ENCODE measurements around the gene ZNF496.

The ZNF496 gene

GRCh38 chr1:247347477-247348222 is 16.0 kb upstream of the ZNF496 start:
- TF ChIP-seq REST (IDR thresholded peaks at IDR 0.05; ENCODE audit: insufficient read depth in 1 of 2, low read depth in 2 of 2, low read length in 2 of 2): no peak
- TF ChIP-seq SIN3A (IDR thresholded peaks at IDR 0.05; ENCODE audit: borderline replicate concordance, insufficient read depth, low read length): no peak
- no peak for TF ChIP-seq TAF1 (IDR thresholded peaks at IDR 0.05; ENCODE audit: borderline replicate concordance, insufficient read depth, low read length)
- no peak for TF ChIP-seq FOXP2 (optimal IDR thresholded peaks at IDR 0.05; ENCODE audit: borderline replicate concordance, extremely low read depth, extremely low read length, insufficient read depth)
- TF ChIP-seq POLR2AphosphoS5 (IDR thresholded peaks at IDR 0.05; ENCODE audit: low read depth, low read length): no peak

- no peak for TF ChIP-seq TAF1 (IDR thresholded peaks at IDR 0.05; ENCODE audit: borderline replicate concordance, insufficient read depth, low read length)
- TF ChIP-seq POLR2AphosphoS5 (IDR thresholded peaks at IDR 0.05; ENCODE audit: low read depth, low read length): no peak
- no peak for TF ChIP-seq REST (IDR thresholded peaks at IDR 0.05; ENCODE audit: insufficient read depth in 1 of 2, low read depth in 2 of 2, low read length in 2 of 2)
- TF ChIP-seq FOXP2 (optimal IDR thresholded peaks at IDR 0.05; ENCODE audit: borderline replicate concordance, extremely low read depth, extremely low read length, insufficient read depth): no peak
- TF ChIP-seq SIN3A (IDR thresholded peaks at IDR 0.05; ENCODE audit: borderline replicate concordance, insufficient read depth, low read length): no peak
Observed at GRCh38 chr1:247345881-247346280, 14.2 kb upstream of the ZNF496 start.

- no peak for TF ChIP-seq TAF1 (IDR thresholded peaks at IDR 0.05; ENCODE audit: borderline replicate concordance, insufficient read depth, low read length)
- TF ChIP-seq POLR2AphosphoS5 (IDR thresholded peaks at IDR 0.05; ENCODE audit: low read depth, low read length): no peak
Observed at GRCh38 chr1:247343801-247344200, 12.1 kb upstream of the ZNF496 start.

- TF ChIP-seq POLR2AphosphoS5 (IDR thresholded peaks at IDR 0.05; ENCODE audit: low read depth, low read length) (no peak), FOXP2 (optimal IDR thresholded peaks at IDR 0.05; ENCODE audit: borderline replicate concordance, extremely low read depth, extremely low read length, insufficient read depth) (no peak), TAF1 (IDR thresholded peaks at IDR 0.05; ENCODE audit: borderline replicate concordance, insufficient read depth, low read length) (no peak), SIN3A (IDR thresholded peaks at IDR 0.05; ENCODE audit: borderline replicate concordance, insufficient read depth, low read length) (no peak), REST (IDR thresholded peaks at IDR 0.05; ENCODE audit: insufficient read depth in 1 of 2, low read depth in 2 of 2, low read length in 2 of 2) (no peak)
Observed at GRCh38 chr1:247338723-247339275, 7.1 kb upstream of the ZNF496 start.

- TF ChIP-seq REST (IDR thresholded peaks at IDR 0.05; ENCODE audit: insufficient read depth in 1 of 2, low read depth in 2 of 2, low read length in 2 of 2) (no peak), SIN3A (IDR thresholded peaks at IDR 0.05; ENCODE audit: borderline replicate concordance, insufficient read depth, low read length) (no peak), FOXP2 (optimal IDR thresholded peaks at IDR 0.05; ENCODE audit: borderline replicate concordance, extremely low read depth, extremely low read length, insufficient read depth) (no peak), POLR2AphosphoS5 (IDR thresholded peaks at IDR 0.05; ENCODE audit: low read depth, low read length) (no peak), TAF1 (IDR thresholded peaks at IDR 0.05; ENCODE audit: borderline replicate concordance, insufficient read depth, low read length) (no peak)
Observed at GRCh38 chr1:247337961-247338360, 6.3 kb upstream of the ZNF496 start.
